GM18502 (cell line): ENCODE results near the gene DSTN.

Source experiments
- ATAC-seq: cut with Tn5 transposase; IDR thresholded peaks from one replicate; pipeline ENCODE4 v1.9.1; 2021; ENCODE audit warnings: mild to moderate bottlenecking; ENCODE audit not compliant: unreplicated experiment, poor library complexity

DSTN gene

DNA sequence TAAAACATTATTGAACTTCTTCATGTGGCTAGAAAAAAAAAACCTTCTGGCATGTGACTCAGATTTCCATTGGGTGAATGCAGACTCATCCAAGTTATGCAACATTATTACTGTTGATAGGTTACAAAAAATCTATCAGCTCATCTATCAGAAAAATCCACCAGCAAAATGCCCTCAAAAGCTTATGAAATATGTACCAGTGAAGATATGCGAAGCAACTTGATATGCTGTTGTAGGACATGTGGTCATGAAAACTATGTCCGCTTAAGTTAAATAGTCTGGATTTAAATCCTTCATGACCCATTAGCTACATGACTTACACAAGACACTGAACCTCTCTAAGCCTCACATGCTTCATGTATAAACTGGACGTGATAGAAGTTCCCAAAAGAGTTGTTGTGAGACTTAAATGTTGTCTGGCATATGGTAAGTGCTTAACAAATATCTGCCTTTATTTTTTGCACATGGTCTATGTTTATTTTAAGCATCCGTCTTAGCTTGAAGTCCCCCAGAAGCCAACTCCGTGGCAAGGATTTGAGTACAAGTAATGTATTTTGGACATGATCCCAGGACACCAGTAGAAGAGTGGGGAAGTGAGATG lies 26.2 kb upstream of the DSTN start:
- no peak for ATAC-seq

DNA sequence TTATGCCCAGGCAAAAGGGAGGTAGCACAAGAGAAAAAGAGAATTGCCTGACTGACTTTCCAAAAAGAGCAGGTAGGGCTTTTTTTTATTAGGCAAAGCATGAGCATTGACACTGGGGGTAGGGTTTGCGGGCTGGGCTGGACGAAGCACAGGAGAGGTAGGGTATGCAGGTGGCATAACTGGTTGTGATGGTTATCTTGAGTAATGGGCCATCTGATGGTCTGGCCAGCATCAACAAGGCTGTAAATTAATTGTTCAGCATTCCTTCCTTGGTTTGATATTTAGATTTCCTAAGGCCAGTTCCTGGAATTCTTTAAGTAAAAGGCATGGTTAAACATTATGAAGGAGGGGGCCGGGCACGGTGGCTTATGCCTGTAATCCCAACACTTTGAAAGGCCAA lies 24.7 kb upstream of the DSTN start:
- ATAC-seq = no peak

DNA sequence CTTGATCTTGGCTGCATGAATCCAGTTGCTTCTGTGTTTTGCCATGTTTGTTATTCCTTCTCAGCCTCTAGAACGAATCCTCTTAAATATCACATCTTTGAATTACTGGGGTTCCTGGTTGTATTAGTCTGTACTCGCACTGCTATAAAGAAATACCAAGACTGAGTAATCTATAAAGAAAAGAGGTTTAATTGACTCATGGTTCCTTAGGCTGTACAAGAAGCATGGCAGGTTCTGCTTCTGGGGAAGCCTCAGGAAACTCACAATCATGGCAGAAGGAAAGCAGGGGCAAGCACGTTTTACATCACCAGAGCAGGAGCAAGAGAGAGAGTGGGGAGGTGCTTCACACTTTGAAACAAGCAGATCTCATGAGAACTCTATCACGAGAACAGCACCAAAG lies 20.7 kb upstream of the DSTN start:
- ATAC-seq = no peak

DNA sequence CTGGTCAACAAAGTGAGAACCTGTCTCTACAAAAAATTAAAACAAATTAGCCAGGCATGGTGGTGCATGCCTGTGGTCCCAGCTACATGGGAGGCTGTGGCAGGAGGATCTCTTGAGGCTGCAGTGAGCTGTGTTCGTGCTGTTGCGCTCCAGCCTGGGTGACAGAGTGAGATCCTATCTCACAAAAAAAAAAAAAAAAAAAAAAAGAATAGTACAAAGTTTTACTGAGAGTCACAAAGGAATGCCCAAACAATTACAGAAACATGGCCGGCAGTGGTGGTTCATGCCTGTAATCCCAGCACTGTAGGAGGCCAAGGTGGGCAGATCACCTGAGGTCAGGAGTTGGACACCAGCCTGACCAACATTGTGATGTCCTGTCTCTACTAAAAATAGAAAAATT lies 14.8 kb upstream of the DSTN start:
- no peak for ATAC-seq

DNA sequence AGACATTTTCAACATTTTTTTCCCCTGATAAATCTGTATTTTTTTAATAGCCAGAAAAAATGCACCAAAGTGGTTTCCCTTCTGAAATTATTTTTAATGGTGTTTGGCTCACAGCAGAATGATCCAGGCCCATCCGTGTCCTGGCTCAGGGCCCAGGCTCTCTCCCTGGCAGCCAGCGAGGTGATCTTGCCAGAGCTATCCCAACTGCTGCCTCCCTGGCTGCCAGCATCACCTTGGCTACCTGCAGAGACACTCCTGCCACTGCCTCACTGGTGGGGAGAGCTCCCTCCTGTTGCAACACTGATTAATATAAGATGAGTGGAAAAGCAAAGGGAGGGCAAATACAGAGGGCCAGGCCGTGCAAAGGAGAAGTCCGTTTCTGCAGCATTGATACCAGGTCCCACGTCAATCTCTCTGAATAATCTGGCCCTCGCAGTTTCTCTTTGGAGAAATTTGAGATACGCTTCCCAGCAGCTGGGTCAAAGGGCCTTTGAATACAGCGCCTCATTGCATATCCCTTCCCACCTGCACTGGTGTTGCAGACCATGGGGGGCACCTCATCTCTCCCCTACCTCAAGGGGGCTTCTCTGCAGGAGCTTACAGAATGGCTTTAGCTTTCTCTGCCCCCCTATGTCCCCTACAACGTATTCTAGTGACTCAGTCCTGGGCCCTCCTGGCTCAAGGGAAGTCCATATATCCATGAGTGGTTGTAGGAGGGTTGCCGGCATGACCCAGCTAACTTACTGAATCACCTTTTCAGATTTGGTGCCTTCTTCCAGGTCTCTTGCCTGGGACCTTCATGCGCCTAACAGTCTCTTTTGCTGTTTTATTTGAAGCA lies 12.8 kb upstream of the DSTN start:
- no peak for ATAC-seq

DNA sequence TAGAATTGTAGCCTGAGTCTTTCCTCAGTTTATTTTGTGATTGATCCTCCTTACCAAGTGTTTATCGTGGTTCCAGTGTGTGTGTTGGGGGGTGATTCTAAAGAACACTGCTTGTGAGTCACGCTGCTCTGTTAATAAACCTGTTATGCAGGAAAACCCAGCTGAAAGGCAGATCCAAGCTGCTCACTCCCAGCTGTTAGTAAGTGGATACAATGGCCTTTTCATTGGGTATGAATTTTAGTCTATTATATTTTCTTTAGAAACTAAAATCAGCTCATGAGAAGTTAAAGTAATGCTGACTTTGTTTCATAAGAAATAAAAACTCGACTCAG lies 12.2 kb upstream of the DSTN start:
- ATAC-seq = no peak

DNA sequence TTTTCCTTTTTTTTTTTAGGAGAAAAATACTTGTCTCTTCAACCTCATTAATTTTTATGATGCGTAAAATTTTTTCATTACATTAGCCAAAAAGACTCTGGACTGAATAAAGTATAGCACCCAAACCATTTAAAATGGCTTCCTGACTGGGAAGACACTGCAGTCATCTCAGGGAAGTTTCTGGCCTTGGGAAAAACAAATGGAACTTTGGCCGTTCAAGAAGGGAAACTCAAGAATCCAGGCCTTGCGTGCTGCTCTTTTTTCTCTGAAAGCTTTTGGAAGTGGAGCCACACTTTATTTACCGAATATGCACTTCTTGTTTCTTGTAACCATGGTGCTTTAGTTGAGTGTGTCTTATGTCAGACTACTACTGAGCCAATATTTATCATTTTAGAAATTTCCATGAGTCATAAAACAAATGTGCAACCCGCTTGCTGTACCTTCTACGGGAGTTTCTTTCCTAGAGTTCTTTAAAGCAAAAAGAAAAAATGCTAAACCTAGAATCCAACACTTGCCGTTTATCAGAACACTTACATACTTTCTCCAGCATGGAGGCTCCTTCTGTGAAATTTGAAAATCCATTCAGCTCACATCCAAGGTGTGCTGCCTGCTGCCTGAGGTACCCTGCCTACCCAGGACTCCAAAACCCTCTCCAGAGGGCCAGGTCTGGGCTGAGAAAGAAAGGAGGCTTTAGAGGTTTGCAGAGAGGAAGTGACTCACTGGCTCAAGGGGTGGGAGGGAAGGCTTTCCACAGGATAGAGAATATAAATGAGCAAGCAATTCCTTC lies 11.5 kb upstream of the DSTN start:
- ATAC-seq = no peak

DNA sequence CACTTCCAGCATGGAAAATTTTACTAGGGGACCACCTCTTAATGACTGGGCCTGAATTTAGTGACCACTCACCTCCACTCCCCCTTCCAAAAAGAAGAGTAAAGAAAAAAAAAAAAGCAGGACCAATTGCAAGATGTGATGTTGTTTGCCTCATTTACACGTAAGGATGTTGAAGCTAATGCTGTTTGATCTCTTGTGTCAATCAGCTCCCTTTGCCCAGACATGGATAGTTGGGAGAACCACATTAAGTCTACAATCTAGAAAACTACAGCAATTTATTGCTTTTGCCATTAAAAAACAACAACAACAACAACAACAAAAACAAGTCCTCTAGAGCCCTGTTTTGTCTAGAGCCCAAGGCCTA lies 11.0 kb upstream of the DSTN start:
- ATAC-seq = no peak

DNA sequence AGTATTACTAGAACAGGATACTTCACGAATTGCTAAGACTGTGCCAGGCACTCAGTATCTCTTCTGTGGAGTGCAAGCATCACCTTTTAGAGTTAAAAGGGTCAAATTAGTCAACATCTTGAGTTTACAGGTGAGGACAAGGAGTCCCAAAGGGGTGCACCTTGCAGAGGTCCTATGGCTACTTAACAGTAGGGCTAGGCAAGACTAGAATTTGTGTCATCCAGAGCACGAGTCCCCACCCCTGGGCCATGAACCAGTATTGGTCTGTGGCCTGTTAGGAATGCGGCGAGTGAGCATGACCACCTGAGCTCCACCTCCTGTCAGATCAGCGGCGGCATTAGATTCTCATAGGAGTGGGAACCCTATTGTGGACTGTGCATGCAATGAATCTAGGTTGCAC lies 10.5 kb upstream of the DSTN start:
- no peak for ATAC-seq

DNA sequence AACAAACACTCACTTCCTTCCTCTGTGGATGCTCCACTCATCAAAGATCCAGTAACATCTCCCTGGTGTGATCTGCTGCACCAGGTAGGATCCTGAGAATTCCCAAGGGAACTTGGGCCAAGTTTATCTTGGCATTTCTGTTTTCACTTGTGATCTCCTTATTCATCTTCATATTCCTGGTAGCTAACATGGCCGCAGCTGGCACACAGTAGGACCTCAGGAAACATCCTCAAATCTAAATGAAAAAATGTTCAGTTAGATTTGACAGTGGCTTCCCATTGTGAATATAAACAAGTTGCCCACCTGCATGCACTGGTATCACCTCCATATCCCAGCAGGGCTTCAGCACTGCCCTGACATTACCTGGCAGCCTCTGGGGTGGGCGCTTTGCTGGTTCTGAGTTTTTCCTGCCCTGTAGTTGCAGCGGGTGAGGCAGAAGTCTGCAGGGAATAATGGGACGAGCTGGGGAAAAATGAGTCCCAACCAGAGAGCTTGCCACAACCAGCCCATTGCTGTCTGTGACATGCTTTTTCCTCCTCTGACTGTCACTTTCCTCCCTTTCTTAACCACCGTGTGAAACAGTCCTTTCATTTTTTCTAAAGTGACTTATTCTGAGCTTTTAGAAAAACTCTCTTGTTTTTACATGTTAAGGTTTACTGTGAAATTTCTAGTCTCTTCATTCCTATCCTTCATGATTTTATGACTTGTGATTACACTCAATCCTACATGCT lies 9.4 kb upstream of the DSTN start:
- ATAC-seq = no peak

DNA sequence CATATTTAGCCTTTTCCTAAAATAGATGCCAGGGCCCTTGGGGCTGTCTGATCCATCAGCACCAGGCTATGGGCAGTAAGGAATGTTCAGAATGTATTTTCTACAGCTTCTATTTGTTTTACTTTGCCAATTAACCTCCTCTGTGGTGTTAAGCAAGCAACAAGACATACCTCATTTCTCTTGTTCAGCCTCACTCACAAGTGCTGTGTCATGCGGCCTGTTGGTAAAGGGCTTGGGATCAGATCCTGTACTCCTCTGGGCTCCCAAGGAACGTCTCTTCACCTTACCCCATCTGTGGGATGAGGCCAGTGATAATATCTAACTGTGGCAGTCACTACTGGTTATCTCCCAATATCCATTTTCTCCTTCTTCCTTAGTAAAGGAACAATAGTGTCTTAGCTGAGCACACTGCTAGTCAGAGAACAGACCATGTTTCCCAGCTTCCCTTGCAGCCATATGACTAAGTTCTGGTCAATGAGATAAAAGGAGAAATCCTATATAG lies 7.0 kb upstream of the DSTN start:
- no peak for ATAC-seq

DNA sequence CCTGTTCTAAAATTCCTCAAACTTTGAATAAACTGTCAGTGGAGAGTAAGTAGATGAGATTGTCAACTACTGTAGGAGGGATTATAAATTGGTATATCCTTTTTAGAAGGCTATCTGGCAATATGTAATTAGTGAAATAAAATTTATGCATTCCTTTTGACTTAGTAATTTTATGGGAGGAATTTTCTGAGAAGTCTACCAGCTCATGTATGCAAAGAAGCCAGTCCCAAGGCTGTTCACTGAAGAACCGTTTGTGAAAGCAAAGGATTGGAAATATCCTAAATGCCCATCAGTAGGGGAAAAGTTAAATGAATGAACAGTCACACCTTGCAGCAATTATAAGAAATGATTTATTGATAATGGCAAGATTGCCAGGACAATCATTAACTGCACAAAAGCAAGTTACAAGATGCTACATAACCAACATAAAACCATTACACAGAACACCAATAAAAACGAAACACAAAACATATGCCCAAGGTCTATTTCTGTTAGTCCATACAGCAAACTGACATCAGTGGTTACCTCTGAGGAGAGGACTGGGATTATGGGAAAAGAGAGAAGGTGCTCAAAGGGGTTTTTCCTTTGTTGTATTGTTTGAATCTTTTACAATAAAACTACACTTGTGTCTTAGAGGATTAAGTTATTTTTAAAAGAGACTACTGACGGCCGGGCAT lies 4.6 kb upstream of the DSTN start:
- no peak for ATAC-seq

DNA sequence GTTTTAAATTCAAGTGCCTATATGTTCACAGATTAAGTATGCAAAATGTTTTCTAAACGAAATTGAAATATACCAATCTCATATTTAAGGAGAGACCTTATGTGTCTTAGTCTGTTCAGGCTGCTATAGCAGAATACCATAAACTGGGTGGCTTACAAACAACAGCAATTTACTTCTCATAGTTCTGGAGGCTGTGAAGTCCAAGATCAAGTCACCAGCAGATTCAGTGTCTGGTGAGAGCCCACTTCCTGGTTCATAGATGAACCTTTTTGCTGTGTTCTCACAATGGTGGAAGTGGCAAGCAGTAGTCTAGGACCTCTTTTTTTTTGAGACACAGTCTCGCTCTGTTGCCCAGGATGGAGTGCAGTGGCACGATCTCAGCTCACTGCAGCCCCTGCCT lies 3.5 kb upstream of the DSTN start:
- ATAC-seq = no peak

DNA sequence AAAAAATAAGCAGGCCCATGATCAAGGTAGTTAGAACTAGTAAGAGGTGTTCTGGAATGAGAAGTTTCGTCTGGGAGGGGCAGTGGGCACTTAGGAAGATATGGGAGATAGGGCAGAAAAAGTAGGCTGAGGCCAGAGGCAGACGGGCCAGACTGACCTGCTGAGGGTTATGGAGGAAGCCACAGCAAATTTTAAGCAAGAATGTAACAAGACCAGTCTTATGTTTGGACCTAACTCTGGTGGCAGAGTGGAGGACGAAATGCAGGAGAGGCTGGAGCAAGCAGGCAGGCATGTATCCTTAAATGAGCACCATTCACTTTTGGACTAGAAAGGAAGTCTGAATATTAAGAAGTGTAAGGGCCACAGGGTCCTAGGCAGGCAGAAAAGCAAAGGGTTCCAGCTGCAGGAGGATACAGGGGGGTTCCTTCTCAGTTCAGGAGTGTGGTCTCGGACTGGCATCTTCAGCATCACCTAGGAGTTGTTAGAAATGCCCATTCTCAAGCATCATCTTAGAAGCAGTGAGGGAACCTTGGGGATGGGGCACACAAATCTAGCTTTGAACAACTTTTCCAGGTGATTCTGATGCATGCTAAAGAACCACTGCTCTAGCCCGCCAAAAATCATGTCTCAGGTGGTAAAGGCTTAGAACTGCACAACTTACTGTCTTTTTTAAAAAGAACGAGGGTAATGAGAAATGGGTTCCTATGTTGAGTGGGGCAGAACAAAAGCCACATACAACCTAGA lies 1.7 kb upstream of the DSTN start:
- no peak for ATAC-seq

DNA sequence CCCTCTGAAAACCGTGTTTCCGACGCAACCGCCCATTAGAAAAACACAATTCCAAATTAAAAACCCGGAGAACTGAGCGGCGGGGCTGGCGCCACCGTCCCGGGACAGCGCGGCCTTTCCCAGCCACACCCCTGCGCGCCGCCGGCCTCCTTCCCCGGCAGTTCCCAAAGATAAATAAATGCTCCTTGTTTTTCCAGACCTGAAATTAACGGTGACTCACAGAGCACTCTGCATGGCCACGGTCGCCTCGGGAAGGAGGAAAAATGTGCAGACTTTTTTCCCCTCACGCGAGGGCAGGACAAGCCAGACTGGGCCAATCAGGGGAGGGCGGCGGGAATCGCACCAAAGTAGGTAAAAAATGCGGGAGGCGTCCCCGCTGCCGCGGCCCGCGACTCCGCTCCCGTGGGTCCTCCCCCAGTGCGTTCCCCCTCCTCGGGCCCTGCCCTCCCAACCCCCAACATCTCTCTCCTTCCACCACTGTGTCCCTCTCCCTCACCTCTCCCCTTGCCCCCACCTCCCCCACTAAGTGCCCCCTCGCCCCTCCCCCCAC lies 828 bp upstream of the DSTN start:
- ATAC-seq = no peak

DNA sequence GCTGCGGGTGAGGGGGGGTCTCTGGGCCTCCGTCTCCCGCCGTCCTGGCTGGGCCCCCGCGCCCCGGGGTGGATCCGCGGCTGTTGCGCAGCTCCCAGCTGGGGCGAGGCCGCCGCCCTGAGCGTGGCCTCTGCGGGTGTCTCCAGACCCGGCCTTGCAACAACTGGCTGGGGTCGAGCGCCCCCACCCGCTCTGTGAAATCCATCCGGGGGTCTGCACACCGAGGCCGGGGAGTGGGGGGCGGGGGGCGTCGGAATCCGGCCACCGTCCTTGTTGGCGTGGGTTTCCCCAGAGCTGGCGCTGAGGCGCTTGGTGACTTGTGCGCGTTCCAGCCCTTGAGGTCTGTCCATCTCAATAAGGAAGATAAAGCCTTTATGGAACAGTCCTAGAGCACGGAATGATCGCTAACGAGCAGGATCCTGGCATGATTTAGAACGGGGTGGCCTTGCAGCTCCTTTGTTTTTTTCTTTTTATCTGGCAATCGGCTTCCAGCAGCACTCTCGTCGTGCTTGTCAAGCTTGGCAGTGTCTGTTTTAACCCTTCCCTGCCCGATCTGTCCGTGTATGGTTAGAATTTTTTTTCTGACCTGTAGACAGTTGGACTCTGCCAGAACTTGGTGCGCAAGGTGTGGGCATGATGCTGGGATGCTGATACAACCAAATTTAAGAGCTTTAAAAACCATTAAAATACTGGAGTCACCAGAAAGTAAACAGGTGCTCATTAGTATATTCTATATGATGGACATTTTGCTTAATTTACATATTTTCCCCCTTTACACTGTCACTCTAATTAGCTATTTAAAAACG lies 675 bp downstream of the DSTN start:
- ATAC-seq = peak; percentile 33

DNA sequence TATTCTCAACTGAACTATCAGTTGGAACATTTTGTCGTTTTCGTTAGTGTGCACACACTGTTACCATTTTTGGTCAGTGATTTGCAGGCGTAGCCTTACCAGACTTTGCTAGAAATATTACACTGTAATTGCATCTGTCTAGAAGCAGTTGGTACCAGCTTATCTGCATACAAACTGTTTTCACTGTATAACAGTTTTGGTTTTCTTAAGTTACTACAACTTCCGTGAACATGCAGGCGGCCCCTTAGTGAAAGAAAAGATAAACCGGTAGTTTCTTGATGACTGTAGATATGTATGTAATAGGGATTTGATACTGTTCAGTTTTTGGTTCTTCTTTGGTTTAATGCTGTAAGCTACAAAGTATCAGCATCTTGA lies 1.3 kb downstream of the DSTN start:
- ATAC-seq = no peak

DNA sequence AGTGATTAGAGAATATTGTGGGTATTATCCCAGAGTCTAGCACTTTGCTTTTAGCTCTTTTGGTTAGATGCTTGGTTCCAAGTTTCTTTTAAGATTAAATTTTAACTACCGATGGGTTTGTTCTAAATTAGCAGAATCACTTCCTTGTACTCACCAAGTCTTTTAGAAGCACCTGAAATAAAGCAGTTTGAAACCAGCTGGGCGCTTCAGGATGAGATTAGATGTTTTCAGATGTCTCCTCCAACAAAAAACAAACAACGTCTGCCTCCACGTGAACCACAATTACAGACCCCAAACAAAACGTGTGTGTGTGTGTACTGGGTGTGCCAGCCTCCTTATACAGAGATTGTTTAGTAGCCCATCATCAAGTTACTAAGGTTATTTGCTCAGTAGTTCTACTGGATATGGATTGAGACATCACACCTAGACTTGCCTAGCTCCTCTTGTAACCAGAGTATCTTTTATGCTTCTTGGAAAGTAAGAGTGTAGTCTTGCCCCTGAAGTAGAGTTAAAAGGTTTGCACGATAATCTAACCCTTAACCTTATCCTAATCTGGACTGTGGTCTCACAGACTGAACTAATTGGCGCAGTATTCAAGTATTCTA lies 2.3 kb downstream of the DSTN start:
- no peak for ATAC-seq
